BLaER1 (cell line): ENCODE results near the gene C16orf86.
"Not testable (repeated sequence)": the region's sequence is repeated elsewhere in the genome, so short reads cannot be mapped to it uniquely, and the experiment has no call there.

Source experiments
- H3K27ac ChIP-seq: shearing (Covaris generic); formaldehyde crosslinking; 2 replicates; pipeline ENCODE4 v1.8.1; 2022
- H3K27me3 ChIP-seq: shearing (Covaris generic); formaldehyde crosslinking; 2 replicates; pipeline ENCODE4 v1.8.1; 2022
- H3K36me3 ChIP-seq: shearing (Covaris generic); formaldehyde crosslinking; 2 replicates; pipeline ENCODE4 v1.8.1; 2022
- H3K4me1 ChIP-seq: shearing (Covaris generic); formaldehyde crosslinking; 2 replicates; pipeline ENCODE4 v1.8.1; 2022
- H3K4me2 ChIP-seq: shearing (Covaris generic); formaldehyde crosslinking; 2 replicates; pipeline ENCODE4 v1.8.1; 2022
- H3K4me3 ChIP-seq: shearing (Covaris generic); formaldehyde crosslinking; 2 replicates; pipeline ENCODE4 v1.8.1; 2022
- H3K9ac ChIP-seq: shearing (Covaris generic); formaldehyde crosslinking; 2 replicates; pipeline ENCODE4 v1.8.1; 2022
- H3K9me3 ChIP-seq: shearing (Covaris generic); formaldehyde crosslinking; 2 replicates; pipeline ENCODE4 v1.8.1; 2022
- H4K20me1 ChIP-seq: shearing (Covaris generic); formaldehyde crosslinking; 2 replicates; pipeline ENCODE4 v1.8.1; 2022
- Cebpa-rat ChIP-seq: shearing (Covaris generic); IDR thresholded peaks from 2 replicates; pipeline ENCODE4 v1.8.1; 2022

Gene C16orf86

DNA sequence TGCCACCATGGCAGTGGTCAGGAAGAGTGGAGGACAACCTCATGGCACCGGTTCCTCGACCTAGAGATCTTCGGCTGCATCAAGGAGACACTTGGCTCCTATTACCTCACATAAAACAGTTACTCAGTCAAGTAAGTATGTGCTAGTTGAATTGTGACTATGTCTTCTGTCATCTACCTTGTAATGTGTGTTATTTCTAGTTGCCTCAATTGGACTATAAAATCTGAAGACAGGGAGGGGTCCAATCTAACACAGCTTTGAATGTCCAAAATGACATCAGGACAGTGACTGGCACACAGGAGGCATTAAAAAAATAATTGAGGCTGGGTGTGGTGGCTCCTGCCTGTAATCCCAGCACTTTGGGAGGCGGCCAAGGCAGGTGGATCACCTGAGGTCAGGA, 17.2 kb downstream of the C16orf86 start:
- H3K9me3 ChIP-seq: no peaks in the 10 kb centered on the region

DNA sequence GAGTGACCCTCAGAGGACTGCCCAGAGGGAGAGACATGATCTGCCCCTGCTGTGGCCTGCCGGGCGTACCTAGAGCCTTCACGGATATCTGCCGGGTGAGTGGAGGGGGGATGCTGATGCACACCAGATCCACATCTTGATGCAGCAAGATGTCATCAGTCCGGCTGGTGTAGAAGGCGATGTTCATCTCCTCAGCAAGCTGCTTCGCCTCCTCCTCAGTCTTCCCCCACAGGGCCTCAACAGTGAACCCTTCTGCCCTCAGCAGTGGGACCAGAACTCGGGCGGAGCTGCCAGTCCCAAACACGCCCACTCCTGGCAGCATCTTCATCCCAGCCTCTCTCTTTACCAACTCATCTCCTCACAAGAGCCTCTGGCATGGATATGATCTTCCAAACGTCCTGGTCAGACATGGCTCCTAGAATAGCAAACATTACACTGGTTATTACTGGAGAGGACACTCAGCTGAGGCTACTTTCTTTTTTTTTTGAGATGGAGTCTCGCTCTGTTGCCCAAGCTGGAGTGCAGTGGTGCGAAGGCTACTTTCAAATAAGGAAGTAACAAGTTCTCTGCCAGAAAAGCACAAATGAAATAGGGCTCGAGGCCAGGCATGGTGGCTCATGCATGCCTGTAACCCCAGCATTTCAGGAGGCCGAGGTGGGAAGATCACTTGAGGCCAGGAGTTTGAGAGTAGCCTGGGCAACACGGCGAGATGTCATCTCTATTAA, 18.9 kb downstream of the C16orf86 start:
- peaks cover 19% of the 10 kb centered on the region for H3K4me1 ChIP-seq
- peaks cover 60% of the 10 kb centered on the region for H3K36me3 ChIP-seq
- no peak overlapping the region for H3K4me3 ChIP-seq
- H3K27me3 ChIP-seq: no peaks in the 10 kb centered on the region
- H3K9me3 ChIP-seq: no peaks in the 10 kb centered on the region
- peaks cover 10% of the 10 kb centered on the region; the same call in 1 of the 2 replicates for H4K20me1 ChIP-seq
- TF ChIP-seq Cebpa-rat: no peak
- no peak overlapping the region; the same call in 1 of the 2 replicates for H3K9ac ChIP-seq
- peak overlapping the region; percentile 41 for H3K4me2 ChIP-seq
- no peak overlapping the region for H3K27ac ChIP-seq

More for the DNA sequence above, 17.2 kb downstream of the C16orf86 start:
- H3K4me2 ChIP-seq: no peak overlapping the region
- no peak overlapping the region for H3K9ac ChIP-seq
- H4K20me1 ChIP-seq: peaks cover 10% of the 10 kb centered on the region; the same call in 1 of the 2 replicates
- H3K4me3 ChIP-seq: no peak overlapping the region
- TF ChIP-seq Cebpa-rat: no peak
- no peak overlapping the region for H3K27ac ChIP-seq
- H3K36me3 ChIP-seq: peaks cover 67% of the 10 kb centered on the region
- no peaks in the 10 kb centered on the region for H3K27me3 ChIP-seq
- peaks cover 19% of the 10 kb centered on the region for H3K4me1 ChIP-seq

DNA sequence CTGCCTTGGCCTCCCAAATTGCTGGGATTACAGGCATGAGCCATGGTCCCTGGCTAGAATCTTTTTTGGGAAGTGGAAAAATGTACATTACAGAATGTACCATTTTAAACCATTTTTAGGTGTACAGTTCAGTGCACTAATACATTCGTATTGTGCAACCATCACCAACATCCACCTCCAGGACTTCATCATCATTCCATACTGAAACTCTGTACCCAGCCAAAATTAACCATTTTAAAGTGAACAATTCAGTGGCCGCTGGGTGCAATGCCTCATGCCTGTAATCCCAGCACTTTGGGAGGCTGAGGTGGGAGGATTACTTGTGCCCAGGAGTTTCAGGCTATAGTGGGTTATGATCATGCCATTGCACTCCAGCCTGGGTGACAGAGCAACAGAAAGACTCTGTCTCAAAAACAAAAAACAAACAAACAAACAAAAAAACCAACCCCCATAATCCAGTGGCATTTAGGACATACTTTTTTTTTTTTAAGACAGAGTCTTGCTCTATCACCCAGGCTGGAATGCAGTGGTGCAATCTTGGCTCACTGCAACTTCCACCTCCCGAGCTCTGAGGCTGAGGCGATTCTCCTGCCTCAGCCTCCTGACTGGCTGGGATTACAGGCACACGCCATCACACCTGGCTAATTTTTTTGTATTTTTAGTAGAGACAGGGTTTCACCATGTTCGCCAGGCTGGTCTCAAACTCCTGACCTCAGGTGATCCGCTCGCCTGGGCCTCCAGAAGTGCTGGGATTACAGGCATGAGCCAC, 27.1 kb downstream of the C16orf86 start:
- Histone ChIP-seq H3K4me2 (0 out of 2 replicates have a peak overlapping the region, but pooled peaks have one; percentile 15), H3K36me3 (peaks cover 43% of the 10 kb centered on the region), H3K4me1 (peaks cover 16% of the 10 kb centered on the region), H4K20me1 (peaks cover 40% of the 10 kb centered on the region)
- not testable (repeated sequence) for H3K9ac ChIP-seq, H3K4me3 ChIP-seq, H3K9me3 ChIP-seq, H3K27me3 ChIP-seq, H3K27ac ChIP-seq

DNA sequence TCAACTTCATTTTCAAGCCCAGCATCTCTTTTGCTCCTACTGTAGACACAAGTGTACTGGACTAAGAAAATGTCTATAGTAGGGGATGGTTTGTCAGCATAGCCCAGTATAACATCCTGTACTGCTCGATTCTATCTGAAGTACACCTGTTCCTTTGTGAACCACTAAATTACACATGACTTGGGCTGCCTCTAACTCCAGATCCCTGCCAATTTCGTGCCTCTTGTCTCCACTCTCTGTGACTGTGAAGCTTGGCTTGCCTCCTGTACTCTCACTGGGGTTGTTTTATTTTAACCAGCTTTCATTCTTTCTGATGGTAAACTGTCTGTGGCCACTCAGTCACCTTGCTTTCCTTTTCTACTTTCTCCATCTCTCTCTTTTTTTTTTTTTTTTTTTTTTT, 28.0 kb downstream of the C16orf86 start:
- Histone ChIP-seq H3K27me3 (no peaks in the 10 kb centered on the region; the same call in 1 of the 2 replicates), H3K4me2 (no peak overlapping the region), H3K4me3 (no peak overlapping the region), H3K36me3 (peaks cover 52% of the 10 kb centered on the region), H3K27ac (no peak overlapping the region), H3K9ac (no peak overlapping the region), H4K20me1 (peaks cover 40% of the 10 kb centered on the region), H3K9me3 (peaks cover 12% of the 10 kb centered on the region), H3K4me1 (peaks cover 16% of the 10 kb centered on the region)
- no peak for TF ChIP-seq Cebpa-rat

DNA sequence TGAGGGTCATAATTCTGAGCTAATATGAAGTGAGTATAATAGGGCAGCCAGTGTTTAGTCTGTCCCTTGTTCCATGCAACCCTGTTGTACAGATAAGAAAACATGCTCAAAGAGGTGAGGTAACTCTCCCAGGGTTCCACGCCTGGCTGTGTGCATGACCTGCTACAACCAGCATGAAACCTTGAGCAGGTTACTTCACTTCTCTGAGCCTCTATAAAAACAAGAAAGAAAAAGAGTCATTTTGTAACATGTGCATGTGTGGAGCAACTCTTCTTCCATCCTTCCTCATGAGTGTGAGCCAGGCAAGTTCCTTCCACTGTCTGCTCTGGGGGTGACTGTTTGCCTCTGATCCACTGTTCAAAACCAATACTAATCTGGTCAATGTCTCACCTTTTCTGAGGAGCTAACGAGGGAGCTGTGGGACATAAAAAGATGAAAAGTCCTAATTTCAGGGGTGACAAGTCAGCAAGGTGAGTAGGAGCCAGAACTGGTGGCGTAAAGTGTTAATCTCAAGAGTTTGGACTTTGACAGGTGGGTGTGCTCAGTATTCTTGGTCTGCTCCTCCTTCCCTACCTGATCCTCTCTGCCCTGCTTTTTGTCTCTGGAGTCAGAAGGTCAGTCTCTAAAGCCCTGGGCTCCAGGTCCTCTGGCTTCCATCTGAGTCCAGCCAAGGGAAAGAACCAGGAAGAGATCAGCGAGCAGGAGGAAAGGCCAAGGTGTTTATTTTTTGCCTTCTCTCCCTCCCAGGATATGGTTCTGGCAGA, 31.0 kb downstream of the C16orf86 start:
- Histone ChIP-seq H4K20me1 (peaks cover 48% of the 10 kb centered on the region), H3K9ac (no peak overlapping the region), H3K27me3 (no peaks in the 10 kb centered on the region), H3K4me3 (no peak overlapping the region), H3K27ac (no peak overlapping the region), H3K9me3 (peaks cover 22% of the 10 kb centered on the region), H3K4me2 (no peak overlapping the region), H3K4me1 (peaks cover 12% of the 10 kb centered on the region), H3K36me3 (peaks cover 40% of the 10 kb centered on the region)
- TF ChIP-seq Cebpa-rat: no peak

DNA sequence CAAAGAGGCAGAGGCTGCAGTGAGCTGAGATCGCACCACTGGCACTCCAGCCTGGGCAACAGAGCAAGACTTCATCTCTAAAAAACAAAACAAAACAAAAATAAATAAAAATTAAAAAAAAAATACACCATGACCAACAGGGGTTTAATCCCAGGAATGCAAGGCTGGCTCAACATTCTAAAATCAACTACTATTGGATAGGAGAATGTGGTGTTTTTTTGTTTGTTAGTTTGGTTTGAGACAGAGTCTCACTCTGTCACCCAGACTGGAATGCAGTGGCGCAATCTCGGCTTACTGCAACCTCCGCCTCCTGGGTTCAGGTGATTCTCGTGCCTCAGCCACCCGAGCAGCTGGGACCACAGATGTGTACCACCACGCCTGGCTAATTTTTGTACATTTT, 32.7 kb downstream of the C16orf86 start:
- H3K9me3 ChIP-seq: peaks cover 22% of the 10 kb centered on the region
- H4K20me1 ChIP-seq: peaks cover 49% of the 10 kb centered on the region
- no peak overlapping the region for H3K27ac ChIP-seq
- no peak overlapping the region for H3K4me3 ChIP-seq
- H3K9ac ChIP-seq: no peak overlapping the region
- no peak overlapping the region for H3K4me2 ChIP-seq
- TF ChIP-seq Cebpa-rat: no peak
- peaks cover 40% of the 10 kb centered on the region for H3K36me3 ChIP-seq
- H3K27me3 ChIP-seq: no peaks in the 10 kb centered on the region
- peaks cover 8% of the 10 kb centered on the region; the same call in 1 of the 2 replicates for H3K4me1 ChIP-seq

DNA sequence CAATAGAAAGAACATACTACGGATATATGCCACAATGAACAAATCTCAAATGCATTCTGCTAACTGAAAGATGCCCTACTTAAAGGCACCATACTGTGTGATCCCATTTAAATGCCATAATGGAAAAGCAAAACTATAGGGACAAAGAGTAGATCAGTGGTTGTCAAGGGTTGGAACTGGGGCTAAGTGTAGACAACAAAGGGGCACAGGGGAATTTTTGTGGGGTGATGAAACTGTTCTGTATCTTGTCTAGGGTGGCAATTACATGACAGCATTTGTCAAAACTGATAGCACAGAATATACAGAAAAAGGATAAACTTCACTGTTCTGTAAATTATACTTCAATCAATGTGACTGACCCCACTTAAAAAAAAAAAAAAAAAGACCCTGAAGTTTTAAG, 34.8 kb downstream of the C16orf86 start:
- Histone ChIP-seq H3K9ac (no peak overlapping the region), H3K4me1 (peaks cover 8% of the 10 kb centered on the region; the same call in 1 of the 2 replicates), H3K27me3 (no peaks in the 10 kb centered on the region), H3K27ac (no peak overlapping the region), H3K4me2 (no peak overlapping the region), H3K9me3 (peaks cover 22% of the 10 kb centered on the region), H3K4me3 (no peak overlapping the region), H3K36me3 (peaks cover 46% of the 10 kb centered on the region), H4K20me1 (peaks cover 48% of the 10 kb centered on the region)
- TF ChIP-seq Cebpa-rat: no peak

DNA sequence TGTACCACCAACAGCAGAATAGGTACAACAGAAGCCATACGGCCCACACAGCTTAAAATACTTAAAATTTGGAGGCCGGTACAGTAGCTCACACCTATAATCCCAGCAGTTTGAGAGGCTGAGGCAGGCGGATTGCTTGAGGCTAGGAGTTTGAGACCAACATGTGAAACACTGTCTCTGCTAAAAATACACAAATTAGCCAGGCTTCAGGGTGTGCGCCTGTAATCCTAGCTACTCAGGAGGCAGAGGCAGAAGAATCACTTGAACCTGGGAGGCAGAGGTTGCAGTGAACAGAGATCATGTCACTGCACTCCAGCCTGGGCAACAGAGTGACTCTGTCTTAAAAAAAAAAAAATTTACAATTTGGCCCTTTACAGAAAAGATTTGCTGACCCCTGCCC, 35.5 kb downstream of the C16orf86 start:
- H3K27me3 ChIP-seq: no peaks in the 10 kb centered on the region
- peaks cover 41% of the 10 kb centered on the region for H3K36me3 ChIP-seq
- H4K20me1 ChIP-seq: peaks cover 48% of the 10 kb centered on the region
- no peak overlapping the region for H3K4me2 ChIP-seq
- no peak overlapping the region for H3K27ac ChIP-seq
- no peak for TF ChIP-seq Cebpa-rat
- peaks cover 8% of the 10 kb centered on the region; the same call in 1 of the 2 replicates for H3K4me1 ChIP-seq
- peaks cover 22% of the 10 kb centered on the region for H3K9me3 ChIP-seq
- no peak overlapping the region for H3K9ac ChIP-seq
- H3K4me3 ChIP-seq: no peak overlapping the region

DNA sequence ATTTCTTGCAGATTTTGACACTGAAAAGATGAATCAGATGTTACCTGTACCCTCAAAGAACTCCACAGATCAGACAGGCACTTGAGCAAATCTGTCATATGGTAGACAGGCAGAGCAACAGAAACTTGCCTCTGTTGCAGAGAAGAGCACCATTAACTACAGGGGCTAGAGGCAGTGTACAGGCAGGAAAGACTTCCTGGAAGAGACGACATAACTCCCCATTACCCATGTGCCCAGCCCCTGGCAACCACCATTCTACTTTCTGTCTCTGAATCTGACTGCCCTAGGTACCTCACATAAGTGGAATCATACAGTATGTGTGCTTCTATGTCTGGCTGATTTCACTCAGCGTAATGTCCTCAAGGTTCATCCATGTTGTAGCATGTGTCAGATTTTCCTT, 37.0 kb downstream of the C16orf86 start:
- Histone ChIP-seq H3K36me3 (peaks cover 36% of the 10 kb centered on the region), H3K9ac (no peak overlapping the region), H3K27ac (no peak overlapping the region), H3K4me2 (no peak overlapping the region), H3K27me3 (no peaks in the 10 kb centered on the region), H3K9me3 (peaks cover 24% of the 10 kb centered on the region), H3K4me3 (no peak overlapping the region), H3K4me1 (peaks cover 8% of the 10 kb centered on the region; the same call in 1 of the 2 replicates), H4K20me1 (peaks cover 54% of the 10 kb centered on the region)
- no peak for TF ChIP-seq Cebpa-rat
